H9 (cell line): ENCODE measurements around the gene SLC4A7. TPM values are rescaled to one million over a fixed set of nuclear protein-coding genes. Genes with fewer than 3 reads are reported as not detected.

Experiments
- DNase-seq: peaks from one replicate; pipeline ENCODE4 v3.0.0-alpha.2; 2017
- H2AFZ ChIP-seq: one replicate; pipeline ENCODE4 v1.6.1; 2013; ENCODE audit warnings: mild to moderate bottlenecking, low read length, control low read depth, moderate library complexity
- H2AK5ac ChIP-seq: 2 replicates; pipeline ENCODE4 v1.6.1; 2013; ENCODE audit warnings: low read length, control low read depth, mixed read lengths; ENCODE audit not compliant: insufficient read length
- H2BK120ac ChIP-seq: one replicate; pipeline ENCODE4 v1.6.1; 2013; ENCODE audit warnings: low read depth, mild to moderate bottlenecking, low read length, control low read depth, inconsistent platforms; ENCODE audit not compliant: poor library complexity, severe bottlenecking
- H2BK12ac ChIP-seq: 2 replicates; pipeline ENCODE4 v1.6.1; 2013; ENCODE audit warnings: low read length, control low read depth, mixed read lengths, low read depth; ENCODE audit not compliant: insufficient read length
- H2BK15ac ChIP-seq: 2 replicates; pipeline ENCODE4 v1.6.1; 2013; ENCODE audit warnings: low read depth, low read length, control low read depth
- H2BK20ac ChIP-seq: one replicate; pipeline ENCODE4 v1.6.1; 2013; ENCODE audit warnings: low read depth, mild to moderate bottlenecking, low read length, control low read depth, inconsistent platforms; ENCODE audit not compliant: poor library complexity, severe bottlenecking
- H2BK5ac ChIP-seq: 2 replicates; pipeline ENCODE4 v1.6.1; 2013; ENCODE audit warnings: low read length, control low read depth, mixed read lengths; ENCODE audit not compliant: insufficient read length
- H3K14ac ChIP-seq: 2 replicates; pipeline ENCODE4 v1.6.1; 2013; ENCODE audit warnings: low read length, control low read depth; ENCODE audit not compliant: insufficient read depth
- H3K18ac ChIP-seq: 2 replicates; pipeline ENCODE4 v1.6.1; 2013; ENCODE audit warnings: low read depth, mild to moderate bottlenecking, mixed read lengths, low read length, control low read depth; ENCODE audit not compliant: insufficient read length
- H3K23ac ChIP-seq: 2 replicates; pipeline ENCODE4 v1.6.1; 2013; ENCODE audit warnings: low read length, control low read depth, mixed read lengths, low read depth; ENCODE audit not compliant: insufficient read length
- H3K23me2 ChIP-seq: 2 replicates; pipeline ENCODE4 v1.6.1; 2013; ENCODE audit warnings: low read depth, mild to moderate bottlenecking, mixed read lengths, low read length, control low read depth; ENCODE audit not compliant: insufficient read length, poor library complexity, severe bottlenecking
- H3K27ac ChIP-seq: 2 replicates; pipeline ENCODE4 v1.5.1; 2013; ENCODE audit warnings: low read length, control low read depth, mixed read lengths, low read depth; ENCODE audit not compliant: insufficient read length
- H3K27me3 ChIP-seq: 2 replicates; pipeline ENCODE4 v1.6.1; 2013; ENCODE audit warnings: low read length, control low read depth, inconsistent platforms; ENCODE audit not compliant: insufficient read depth
- H3K4ac ChIP-seq: 2 replicates; pipeline ENCODE4 v1.6.1; 2013; ENCODE audit warnings: low read depth, mild to moderate bottlenecking, control low read depth, inconsistent platforms, low read length, moderate library complexity
- H3K4me1 ChIP-seq: 2 replicates; pipeline ENCODE4 v1.6.1; 2013; ENCODE audit warnings: low read length, control low read depth, inconsistent platforms; ENCODE audit not compliant: insufficient read depth
- H3K4me2 ChIP-seq: 2 replicates; pipeline ENCODE4 v1.6.1; 2013; ENCODE audit warnings: low read length, control low read depth, mixed read lengths; ENCODE audit not compliant: insufficient read length, insufficient read depth
- H3K56ac ChIP-seq: 2 replicates; pipeline ENCODE4 v1.6.1; 2013; ENCODE audit warnings: low read depth, mild to moderate bottlenecking, mixed read lengths, low read length, control low read depth; ENCODE audit not compliant: insufficient read length
- H3K79me1 ChIP-seq: 2 replicates; pipeline ENCODE4 v1.6.1; 2013; ENCODE audit warnings: low read depth, mild to moderate bottlenecking, moderate library complexity, low read length, control low read depth, inconsistent platforms; ENCODE audit not compliant: insufficient read depth, poor library complexity, severe bottlenecking
- H3K79me2 ChIP-seq: 2 replicates; pipeline ENCODE4 v1.6.1; 2013; ENCODE audit warnings: low read length, control low read depth, inconsistent platforms; ENCODE audit not compliant: insufficient read depth
- H3K9ac ChIP-seq: 2 replicates; pipeline ENCODE4 v1.6.1; 2013; ENCODE audit warnings: low read length, control low read depth, mixed read lengths; ENCODE audit not compliant: insufficient read length; ENCODE audit errors: extremely low read depth
- H3K9me3 ChIP-seq: one replicate; pipeline ENCODE4 v1.6.1; 2013; ENCODE audit warnings: low read depth, low read length, inconsistent platforms; ENCODE audit not compliant: control insufficient read depth
- H3T11ph ChIP-seq: one replicate; pipeline ENCODE4 v1.6.1; 2013; ENCODE audit warnings: mild to moderate bottlenecking, low read length, control low read depth, inconsistent platforms
- H4K20me1 ChIP-seq: one replicate; pipeline ENCODE4 v1.6.1; 2013; ENCODE audit not compliant: control insufficient read depth, insufficient read length, insufficient read depth
- H4K5ac ChIP-seq: 2 replicates; pipeline ENCODE4 v1.6.1; 2013; ENCODE audit warnings: low read depth, mild to moderate bottlenecking, mixed read lengths, low read length, control low read depth; ENCODE audit not compliant: insufficient read length
- H4K8ac ChIP-seq: replicated peaks from 2 replicates; pipeline ENCODE4 v1.6.1; 2013; ENCODE audit warnings: low read length, control low read depth, mixed read lengths, low read depth; ENCODE audit not compliant: insufficient read length
- H4K91ac ChIP-seq: 2 replicates; pipeline ENCODE4 v1.6.1; 2013; ENCODE audit warnings: low read depth, mild to moderate bottlenecking, moderate library complexity, mixed read lengths, low read length, control low read depth; ENCODE audit not compliant: insufficient read length
- H3K27ac Mint-ChIP-seq, 3 experiments: 2 replicates in 2 of 3; 3 replicates in 1 of 3; pipeline ENCODE4 v1.8.0; 2020 to 2021; ENCODE audit warnings: mixed read lengths in 3 of 3, mild to moderate bottlenecking in 1 of 3, moderate library complexity in 1 of 3
- H3K27me3 Mint-ChIP-seq: 2 replicates; pipeline ENCODE4 v1.8.0; 2021; ENCODE audit warnings: low read depth, mild to moderate bottlenecking, moderate library complexity, mixed read lengths
- H3K36me3 Mint-ChIP-seq, 3 experiments: 2 replicates in 2 of 3; 3 replicates in 1 of 3; pipeline ENCODE4 v1.8.0; 2020 to 2021; ENCODE audit warnings: low read depth in 3 of 3, mixed read lengths in 3 of 3; ENCODE audit not compliant: insufficient read depth in 1 of 3
- H3K4me1 Mint-ChIP-seq, 2 experiments: 2 replicates each; pipeline ENCODE4 v1.8.0; 2020; ENCODE audit warnings: mixed read lengths in 2 of 2
- H3K4me3 Mint-ChIP-seq, 2 experiments: 2 replicates in 1 of 2; 3 replicates in 1 of 2; pipeline ENCODE4 v1.8.0; 2020 to 2021; ENCODE audit warnings: mild to moderate bottlenecking in 2 of 2, mixed read lengths in 2 of 2, moderate library complexity in 1 of 2
- H3K9me3 Mint-ChIP-seq, 2 experiments: 2 replicates in 1 of 2; 3 replicates in 1 of 2; pipeline ENCODE4 v1.8.0; 2020; ENCODE audit warnings: mild to moderate bottlenecking in 2 of 2, mixed read lengths in 2 of 2, moderate library complexity in 1 of 2
- CTCF ChIP-seq: fragments of 200-600 bp; sonication (generic); conservative IDR thresholded peaks from 3 replicates; pipeline ENCODE4 v1.8.0; 2021; ENCODE audit warnings: antibody characterized with exemption, mild to moderate bottlenecking
- WGBS: extraction: QIAGEN DNeasy Blood & Tissue Kit; methylation state at CpG from one replicate; pipeline ENCODE4 v1.1.7; 2013; ENCODE audit warnings: missing lambda C conversion rate, low lambda C conversion rate, mixed read lengths; ENCODE audit not compliant: insufficient read length; ENCODE audit errors: extremely low coverage; 5-methylcytosine and 5-hydroxymethylcytosine counted together
- total RNA-seq: library from RNA; stranded (reverse); gene quantifications from 2 replicates; pipeline ENCODE4 v1.2.1, GENCODE V29; 2021

The SLC4A7 gene
- total RNA-seq, 1 experiment from 2014 or later: 46.1 TPM

DNA sequence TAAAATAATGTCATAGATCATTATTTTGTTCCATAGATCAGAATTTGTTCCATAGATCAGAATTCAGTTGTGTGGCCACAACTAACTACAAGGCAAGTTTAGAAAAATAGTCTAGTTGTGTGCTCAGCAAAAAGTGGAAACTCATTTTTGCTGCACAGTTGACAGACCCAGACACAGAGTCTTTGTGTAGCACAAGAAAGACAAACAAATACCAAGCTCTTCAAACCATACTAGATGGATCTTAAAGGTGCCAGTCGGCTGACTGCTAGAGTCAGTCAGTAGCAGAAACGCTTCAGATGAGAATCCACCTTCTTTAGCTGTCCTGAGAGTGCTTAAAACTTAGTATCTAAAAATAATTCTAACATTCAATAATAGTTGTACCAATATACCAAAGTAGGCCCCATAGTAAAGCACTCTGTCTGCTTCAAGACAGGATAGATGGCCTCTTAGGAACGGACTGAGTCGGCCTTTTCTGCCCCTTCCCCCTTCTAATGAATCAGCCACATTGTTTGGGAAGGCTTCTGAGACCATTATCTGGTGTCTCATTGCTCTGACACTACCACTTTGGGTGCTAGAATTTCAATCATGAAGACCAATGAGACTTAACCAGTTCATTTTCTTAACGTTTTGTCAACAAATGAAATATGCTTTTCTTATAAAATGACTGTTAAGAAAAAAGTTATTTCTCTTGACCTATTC, 27.7 kb upstream of the SLC4A7 start:
- H3K36me3 Mint-ChIP-seq: no peaks in the 10 kb centered on the region
- H2AK5ac ChIP-seq: no peak overlapping the region
- peaks cover 0 to 2% of the 10 kb centered on the region in 2 experiments; a peak in 2 of 5 replicates for H3K9me3 Mint-ChIP-seq
- no peak overlapping the region for H2BK120ac ChIP-seq
- H3K9me3 ChIP-seq: no peaks in the 10 kb centered on the region
- no peak overlapping the region for H3K9ac ChIP-seq
- H2BK15ac ChIP-seq: no peak overlapping the region
- no peak overlapping the region for H3K18ac ChIP-seq
- peaks cover 10 to 13% of the 10 kb centered on the region in 2 experiments; a peak in 3 of 4 replicates for H3K4me1 Mint-ChIP-seq
- no peak overlapping the region for H3K14ac ChIP-seq
- no CpG with 5 or more reads among the region's 5 CpGs for WGBS
- no peak overlapping the region for H4K91ac ChIP-seq
- no peaks in the 10 kb centered on the region for H3K79me1 ChIP-seq
- no peak overlapping the region for H2BK5ac ChIP-seq
- no peak overlapping the region for H3K4me3 Mint-ChIP-seq
- H3T11ph ChIP-seq: no peak overlapping the region
- no peak overlapping the region for H3K27ac ChIP-seq
- no peak overlapping the region for H2BK20ac ChIP-seq
- no peak overlapping the region for H2AFZ ChIP-seq
- no peaks in the 10 kb centered on the region for H4K20me1 ChIP-seq
- H4K8ac ChIP-seq: no peak overlapping the region
- no peak for DNase-seq
- TF ChIP-seq CTCF: no peak
- no peaks in the 10 kb centered on the region for H3K27me3 ChIP-seq
- no peaks in the 10 kb centered on the region for H3K27me3 Mint-ChIP-seq
- no peaks in the 10 kb centered on the region for H3K23me2 ChIP-seq
- H3K27ac Mint-ChIP-seq: no peak overlapping the region; a peak in 1 of 7 replicates
- H3K79me2 ChIP-seq: no peaks in the 10 kb centered on the region
- H3K56ac ChIP-seq: no peak overlapping the region
- no peak overlapping the region for H3K4me2 ChIP-seq
- H3K23ac ChIP-seq: no peak overlapping the region
- no peak overlapping the region for H2BK12ac ChIP-seq
- no peaks in the 10 kb centered on the region for H3K4me1 ChIP-seq
- H4K5ac ChIP-seq: no peak overlapping the region
- H3K4ac ChIP-seq: no peak overlapping the region
